ENCODE data around the gene SYNDIG1.

DNA sequence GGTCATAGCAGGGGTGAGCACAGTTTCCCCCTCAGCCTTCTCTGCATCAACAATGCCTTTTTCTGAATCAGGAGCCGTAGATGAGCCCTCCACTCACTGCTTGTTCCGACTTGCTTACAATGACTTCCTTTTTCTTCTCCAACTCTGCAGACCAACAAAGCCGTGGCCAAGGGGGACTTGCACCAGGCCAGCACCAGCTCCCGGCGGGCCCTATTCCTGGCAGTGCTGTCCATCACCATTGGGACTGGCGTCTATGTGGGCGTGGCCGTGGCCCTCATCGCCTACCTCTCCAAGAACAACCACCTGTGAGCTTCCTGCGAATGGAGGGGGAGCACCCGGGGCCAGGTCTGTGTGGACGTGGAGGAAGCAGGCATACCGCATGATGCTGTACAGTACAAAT is 195.8 kb downstream of the SYNDIG1 start:
- TF ChIP-seq, protein P1, sequence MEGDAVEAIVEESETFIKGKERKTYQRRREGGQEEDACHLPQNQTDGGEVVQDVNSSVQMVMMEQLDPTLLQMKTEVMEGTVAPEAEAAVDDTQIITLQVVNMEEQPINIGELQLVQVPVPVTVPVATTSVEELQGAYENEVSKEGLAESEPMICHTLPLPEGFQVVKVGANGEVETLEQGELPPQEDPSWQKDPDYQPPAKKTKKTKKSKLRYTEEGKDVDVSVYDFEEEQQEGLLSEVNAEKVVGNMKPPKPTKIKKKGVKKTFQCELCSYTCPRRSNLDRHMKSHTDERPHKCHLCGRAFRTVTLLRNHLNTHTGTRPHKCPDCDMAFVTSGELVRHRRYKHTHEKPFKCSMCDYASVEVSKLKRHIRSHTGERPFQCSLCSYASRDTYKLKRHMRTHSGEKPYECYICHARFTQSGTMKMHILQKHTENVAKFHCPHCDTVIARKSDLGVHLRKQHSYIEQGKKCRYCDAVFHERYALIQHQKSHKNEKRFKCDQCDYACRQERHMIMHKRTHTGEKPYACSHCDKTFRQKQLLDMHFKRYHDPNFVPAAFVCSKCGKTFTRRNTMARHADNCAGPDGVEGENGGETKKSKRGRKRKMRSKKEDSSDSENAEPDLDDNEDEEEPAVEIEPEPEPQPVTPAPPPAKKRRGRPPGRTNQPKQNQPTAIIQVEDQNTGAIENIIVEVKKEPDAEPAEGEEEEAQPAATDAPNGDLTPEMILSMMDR (IDR thresholded peaks at IDR 0.05 in 4 of 5, conservative IDR thresholded peaks at IDR 0.05 in 1 of 5) = no peak
- no peak for TF ChIP-seq POLR2A (IDR thresholded peaks at IDR 0.05)

Measured in gastrocnemius medialis (tissue), 4 donors.